Measurements from ENCODE around the gene DEPDC1. TPM values are rescaled to one million over a fixed set of nuclear protein-coding genes. Genes with fewer than 3 reads are reported as not detected.

The DEPDC1 gene
- total RNA-seq, 1 experiment from 2014 or later, result 26.1 TPM

DNA sequence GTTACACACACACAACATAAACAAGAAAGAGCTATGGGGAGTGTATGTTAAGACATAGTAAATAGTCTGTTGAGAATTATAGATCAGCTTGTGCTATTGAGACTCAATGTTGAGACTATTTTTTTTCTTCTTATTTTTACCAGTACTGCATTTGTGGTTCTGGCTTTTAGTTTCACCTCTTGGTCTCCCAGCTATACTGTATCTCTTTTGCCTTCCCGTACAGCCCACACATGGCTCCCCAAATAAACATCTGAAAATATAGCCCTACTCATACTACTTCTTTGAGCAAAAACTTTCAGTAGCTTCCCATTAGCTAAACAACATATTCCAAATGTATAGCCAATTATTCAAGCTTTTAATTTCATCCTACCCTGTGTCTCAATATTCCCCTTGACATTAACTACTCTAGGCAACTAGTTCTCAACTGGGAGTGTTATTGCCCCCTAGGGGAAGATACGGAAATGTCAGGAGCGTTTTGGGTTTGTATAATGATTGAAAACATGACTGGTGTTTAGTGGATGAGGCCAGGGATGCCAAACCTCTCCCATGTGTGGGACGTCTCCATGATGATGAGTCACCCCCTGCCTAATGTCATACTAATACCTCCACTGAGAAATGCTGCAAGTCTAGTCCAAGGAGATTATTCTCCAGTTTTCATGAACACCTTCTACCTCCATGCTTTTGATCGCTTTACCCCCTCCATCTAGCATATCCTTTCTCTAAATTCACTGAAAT, 53.9 kb downstream of the DEPDC1 start:
- Mint-ChIP-seq H3K36me3 (ENCODE audit: insufficient read depth in 1 of 3, low read depth in 3 of 3) (no peaks in the 10 kb centered on the region), H3K4me1 (peaks cover 10 to 11% of the 10 kb centered on the region in 2 experiments), H3K27me3 (ENCODE audit: low read depth) (no peaks in the 10 kb centered on the region), H3K9me3 (no peaks in the 10 kb centered on the region), H3K4me3 (no peak overlapping the region), H3K27ac (no peak overlapping the region)
- WGBS (ENCODE audit: extremely low coverage, insufficient read length, low lambda C conversion rate), result no CpG with 5 or more reads among the region's 5 CpGs
- no peak overlapping the region for H2BK15ac ChIP-seq (ENCODE audit: low read depth, low read length)
- no peaks in the 10 kb centered on the region for H3K9me3 ChIP-seq (ENCODE audit: control insufficient read depth, low read depth, low read length)
- no peaks in the 10 kb centered on the region for H4K20me1 ChIP-seq (ENCODE audit: control insufficient read depth, insufficient read depth, insufficient read length)
- TF ChIP-seq, protein P1, sequence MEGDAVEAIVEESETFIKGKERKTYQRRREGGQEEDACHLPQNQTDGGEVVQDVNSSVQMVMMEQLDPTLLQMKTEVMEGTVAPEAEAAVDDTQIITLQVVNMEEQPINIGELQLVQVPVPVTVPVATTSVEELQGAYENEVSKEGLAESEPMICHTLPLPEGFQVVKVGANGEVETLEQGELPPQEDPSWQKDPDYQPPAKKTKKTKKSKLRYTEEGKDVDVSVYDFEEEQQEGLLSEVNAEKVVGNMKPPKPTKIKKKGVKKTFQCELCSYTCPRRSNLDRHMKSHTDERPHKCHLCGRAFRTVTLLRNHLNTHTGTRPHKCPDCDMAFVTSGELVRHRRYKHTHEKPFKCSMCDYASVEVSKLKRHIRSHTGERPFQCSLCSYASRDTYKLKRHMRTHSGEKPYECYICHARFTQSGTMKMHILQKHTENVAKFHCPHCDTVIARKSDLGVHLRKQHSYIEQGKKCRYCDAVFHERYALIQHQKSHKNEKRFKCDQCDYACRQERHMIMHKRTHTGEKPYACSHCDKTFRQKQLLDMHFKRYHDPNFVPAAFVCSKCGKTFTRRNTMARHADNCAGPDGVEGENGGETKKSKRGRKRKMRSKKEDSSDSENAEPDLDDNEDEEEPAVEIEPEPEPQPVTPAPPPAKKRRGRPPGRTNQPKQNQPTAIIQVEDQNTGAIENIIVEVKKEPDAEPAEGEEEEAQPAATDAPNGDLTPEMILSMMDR (conservative IDR thresholded peaks at IDR 0.05), result peak; percentile 77
- no peak overlapping the region for H3T11ph ChIP-seq (ENCODE audit: low read length)
- H3K14ac ChIP-seq (ENCODE audit: insufficient read depth, low read length), result no peak overlapping the region
- H3K4me2 ChIP-seq (ENCODE audit: insufficient read depth, insufficient read length, low read length), result no peak overlapping the region
- H3K27me3 ChIP-seq (ENCODE audit: insufficient read depth, low read length), result no peaks in the 10 kb centered on the region
- H3K27ac ChIP-seq (ENCODE audit: insufficient read length, low read depth, low read length), result no peak overlapping the region
- peak; percentile 35 for DNase-seq
- no peaks in the 10 kb centered on the region for H3K23me2 ChIP-seq (ENCODE audit: insufficient read length, low read depth, low read length, poor library complexity, severe bottlenecking)
- no peak overlapping the region for H2BK20ac ChIP-seq (ENCODE audit: low read depth, low read length, poor library complexity, severe bottlenecking)
- no peak overlapping the region for H2AK5ac ChIP-seq (ENCODE audit: insufficient read length, low read length)
- H3K18ac ChIP-seq (ENCODE audit: insufficient read length, low read depth, low read length), result no peak overlapping the region
- H3K4me1 ChIP-seq (ENCODE audit: insufficient read depth, low read length), result no peaks in the 10 kb centered on the region
- H3K79me2 ChIP-seq (ENCODE audit: insufficient read depth, low read length), result no peaks in the 10 kb centered on the region
- H4K5ac ChIP-seq (ENCODE audit: insufficient read length, low read depth, low read length), result no peak overlapping the region
- H3K4ac ChIP-seq (ENCODE audit: low read depth, low read length), result no peak overlapping the region
- no peak overlapping the region for H2BK120ac ChIP-seq (ENCODE audit: low read depth, low read length, poor library complexity, severe bottlenecking)
- H4K8ac ChIP-seq (replicated peaks; ENCODE audit: insufficient read length, low read depth, low read length), result no peak overlapping the region
- H4K91ac ChIP-seq (ENCODE audit: insufficient read length, low read depth, low read length), result no peak overlapping the region
- no peaks in the 10 kb centered on the region for H3K79me1 ChIP-seq (ENCODE audit: insufficient read depth, low read depth, low read length, poor library complexity, severe bottlenecking)
- no peak overlapping the region for H2BK5ac ChIP-seq (ENCODE audit: insufficient read length, low read length)
- H2AFZ ChIP-seq (ENCODE audit: low read length), result no peak overlapping the region
- no peak overlapping the region for H3K56ac ChIP-seq (ENCODE audit: insufficient read length, low read depth, low read length)
- H2BK12ac ChIP-seq (ENCODE audit: insufficient read length, low read depth, low read length), result no peak overlapping the region
- no peak overlapping the region for H3K23ac ChIP-seq (ENCODE audit: insufficient read length, low read depth, low read length)
- no peak overlapping the region for H3K9ac ChIP-seq (ENCODE audit: extremely low read depth, insufficient read length, low read length)

All from H9 (cell line).